ENCODE data around the gene MYL12B.

The MYL12B gene

GRCh38 chr18:3261373-3262233 lies at the start of gene MYL12B:
TSS of gene MYL12B (plus strand) at chr18:3262133. CDS start at chr18:3272899, 10,766 bp downstream.
- H3K27me3 ChIP-seq (replicated peaks; ENCODE audit: insufficient read depth, low read length), result no peaks in the 10 kb centered on the region
- H2AFZ ChIP-seq (ENCODE audit: low read length), result peak within 1 kb of the TSS; percentile 91
- H4K20me1 ChIP-seq (ENCODE audit: insufficient read depth, low read length), result peaks cover 5% of the 10 kb centered on the region; the same call in 1 of the 2 replicates
- H3K9me2 ChIP-seq (replicated peaks; ENCODE audit: insufficient read depth, low read length), result no peaks in the 10 kb centered on the region
- peak; percentile 80 for DNase-seq
- peak within 1 kb of the TSS; percentile 92 for H3K4me2 ChIP-seq (ENCODE audit: low read depth, low read length)
- peak within 1 kb of the TSS; percentile 68; the same call in 1 of the 2 replicates for H3K27ac ChIP-seq (ENCODE audit: low read length)
- H3K9me3 ChIP-seq (replicated peaks; ENCODE audit: insufficient read depth, low read length), result no peaks in the 10 kb centered on the region
- H3K9ac ChIP-seq (ENCODE audit: low read length), result peak within 1 kb of the TSS; percentile 92
- H3K4me1 ChIP-seq (ENCODE audit: low read length), result peaks cover 23% of the 10 kb centered on the region
- no peak for TF ChIP-seq CTCF (IDR thresholded peaks at IDR 0.05; ENCODE audit: low read length)
- TF ChIP-seq EZH2phosphoT487 (IDR thresholded peaks at IDR 0.05; ENCODE audit: low read length), result no peak
- TF ChIP-seq EZH2 (optimal IDR thresholded peaks at IDR 0.05; ENCODE audit: low read depth, low read length), result no peak
- peaks cover 12% of the 10 kb centered on the region for H3F3A ChIP-seq (ENCODE audit: insufficient read depth, low read length)
- peaks cover 50% of the 10 kb centered on the region for H3K79me2 ChIP-seq (ENCODE audit: low read length)
- H3K4me3 ChIP-seq (ENCODE audit: low read length), result peak within 1 kb of the TSS; percentile 92
- no peaks in the 10 kb centered on the region for H3K36me3 ChIP-seq (replicated peaks; ENCODE audit: insufficient read depth, low read length)

- H2AFZ ChIP-seq (ENCODE audit: low read length), result 0 out of 2 replicates have a peak overlapping the region, but pooled peaks have one; percentile 8
Measured at GRCh38 chr18:3212657-3213056, 49.3 kb upstream of the MYL12B start.

GRCh38 chr18:3213300-3214059 lies 48.5 kb upstream of the MYL12B start:
- TF ChIP-seq EZH2phosphoT487 (IDR thresholded peaks at IDR 0.05; ENCODE audit: low read length) (no peak), CTCF (IDR thresholded peaks at IDR 0.05; ENCODE audit: low read length) (no peak), EZH2 (optimal IDR thresholded peaks at IDR 0.05; ENCODE audit: low read depth, low read length) (no peak)
- Histone ChIP-seq H3K79me2 (ENCODE audit: low read length) (no peaks in the 10 kb centered on the region), H3K36me3 (replicated peaks; ENCODE audit: insufficient read depth, low read length) (no peaks in the 10 kb centered on the region), H3K27me3 (replicated peaks; ENCODE audit: insufficient read depth, low read length) (no peaks in the 10 kb centered on the region), H2AFZ (ENCODE audit: low read length) (peak overlapping the region; percentile 9; the same call in 1 of the 2 replicates), H3K27ac (ENCODE audit: low read length) (no peak overlapping the region; the same call in 1 of the 2 replicates), H4K20me1 (ENCODE audit: insufficient read depth, low read length) (no peaks in the 10 kb centered on the region), H3F3A (ENCODE audit: insufficient read depth, low read length) (no peaks in the 10 kb centered on the region; the same call in 1 of the 2 replicates), H3K9me3 (replicated peaks; ENCODE audit: insufficient read depth, low read length) (no peaks in the 10 kb centered on the region), H3K4me3 (ENCODE audit: low read length) (no peak overlapping the region), H3K4me1 (ENCODE audit: low read length) (peaks cover 18% of the 10 kb centered on the region), H3K4me2 (ENCODE audit: low read depth, low read length) (peak overlapping the region; percentile 7; the same call in 1 of the 2 replicates), H3K9me2 (replicated peaks; ENCODE audit: insufficient read depth, low read length) (no peaks in the 10 kb centered on the region), H3K9ac (ENCODE audit: low read length) (no peak overlapping the region)
- DNase-seq, result peak; percentile 25

More at GRCh38 chr18:3212657-3213056, 49.3 kb upstream of the MYL12B start:
- Histone ChIP-seq H3K36me3 (replicated peaks; ENCODE audit: insufficient read depth, low read length) (no peaks in the 10 kb centered on the region), H3K4me1 (ENCODE audit: low read length) (peaks cover 18% of the 10 kb centered on the region), H3K9ac (ENCODE audit: low read length) (no peak overlapping the region), H3K9me2 (replicated peaks; ENCODE audit: insufficient read depth, low read length) (no peaks in the 10 kb centered on the region), H3K79me2 (ENCODE audit: low read length) (no peaks in the 10 kb centered on the region), H3K9me3 (replicated peaks; ENCODE audit: insufficient read depth, low read length) (no peaks in the 10 kb centered on the region), H3K27me3 (replicated peaks; ENCODE audit: insufficient read depth, low read length) (no peaks in the 10 kb centered on the region), H3F3A (ENCODE audit: insufficient read depth, low read length) (no peaks in the 10 kb centered on the region; the same call in 1 of the 2 replicates), H3K4me3 (ENCODE audit: low read length) (no peak overlapping the region), H4K20me1 (ENCODE audit: insufficient read depth, low read length) (no peaks in the 10 kb centered on the region), H3K4me2 (ENCODE audit: low read depth, low read length) (no peak overlapping the region; the same call in 1 of the 2 replicates), H3K27ac (ENCODE audit: low read length) (no peak overlapping the region)
- no peak for DNase-seq
- TF ChIP-seq EZH2 (optimal IDR thresholded peaks at IDR 0.05; ENCODE audit: low read depth, low read length) (no peak), EZH2phosphoT487 (IDR thresholded peaks at IDR 0.05; ENCODE audit: low read length) (no peak), CTCF (IDR thresholded peaks at IDR 0.05; ENCODE audit: low read length) (no peak)

All from MM.1S (cell line).